Keratinocyte (primary cell): Measurements from ENCODE around the gene ASIC2. TPM values are rescaled to one million over a fixed set of nuclear protein-coding genes. Genes with fewer than 3 reads are reported as not detected.

Experiments used
- DNase-seq: peaks from one replicate; pipeline ENCODE4 v3.0.0-alpha.2; 2011; ENCODE audit warnings: low read depth, missing footprints, low spot score
- FAIRE-seq: peaks from 2 replicates; lab custom pipeline; 2011; peaks lifted over from hg19 to GRCh38; lab: Jason Lieb, UNC
- H2AFZ ChIP-seq: 2 replicates; pipeline ENCODE4 v1.6.0; 2012; ENCODE audit warnings: low read length, control low read depth, inconsistent platforms; ENCODE audit not compliant: control insufficient read depth
- H3K27ac ChIP-seq: 2 replicates; pipeline ENCODE4 v1.5.1; 2011; ENCODE audit warnings: low read length; ENCODE audit not compliant: control insufficient read depth, insufficient read depth
- H3K27me3 ChIP-seq: 3 replicates; pipeline ENCODE4 v1.6.0; 2011; ENCODE audit warnings: low read length; ENCODE audit not compliant: control insufficient read depth, insufficient read depth; ENCODE audit errors: extremely low read depth
- H3K36me3 ChIP-seq, 2 experiments: 2 replicates in 1 of 2; 3 replicates in 1 of 2; pipeline ENCODE4 v1.5.1; 2011; ENCODE audit warnings: low read length in 2 of 2, mild to moderate bottlenecking in 1 of 2; ENCODE audit not compliant: control insufficient read depth in 2 of 2, insufficient read depth in 2 of 2; ENCODE audit errors: extremely low read depth in 1 of 2
- H3K4me1 ChIP-seq: 3 replicates; pipeline ENCODE4 v1.5.1; 2011; ENCODE audit warnings: low read length; ENCODE audit not compliant: control insufficient read depth, insufficient read depth; ENCODE audit errors: extremely low read depth
- H3K4me2 ChIP-seq: 3 replicates; pipeline ENCODE4 v1.6.0; 2011; ENCODE audit warnings: low read depth, low read length; ENCODE audit not compliant: control insufficient read depth, insufficient read depth; ENCODE audit errors: extremely low read depth
- H3K4me3 ChIP-seq, 3 experiments: fragments of 200-600 bp in 1 of 3; sonication (generic) in 1 of 3; 2 replicates in 2 of 3; 3 replicates in 1 of 3; pipeline ENCODE4 v1.5.1; 2011 to 2016; ENCODE audit warnings: low read length in 3 of 3, mild to moderate bottlenecking in 3 of 3, control low read depth in 2 of 3, inconsistent platforms in 1 of 3, low read depth in 1 of 3, mixed read lengths in 1 of 3, mixed run types in 1 of 3, moderate library complexity in 1 of 3; ENCODE audit not compliant: control insufficient read depth in 2 of 3, insufficient read depth in 2 of 3; ENCODE audit errors: extremely low read depth in 1 of 3
- H3K79me2 ChIP-seq: 2 replicates; pipeline ENCODE4 v1.6.0; 2012; ENCODE audit warnings: low read length; ENCODE audit not compliant: control insufficient read depth, insufficient read depth
- H3K9ac ChIP-seq: 3 replicates; pipeline ENCODE4 v1.6.0; 2011; ENCODE audit warnings: low read length; ENCODE audit not compliant: control insufficient read depth, insufficient read depth; ENCODE audit errors: extremely low read depth
- H3K9me1 ChIP-seq: 3 replicates; pipeline ENCODE4 v1.6.0; 2011; ENCODE audit warnings: low read length; ENCODE audit not compliant: control insufficient read depth, insufficient read depth; ENCODE audit errors: extremely low read depth
- H3K9me3 ChIP-seq: 2 replicates; pipeline ENCODE4 v1.5.1; 2012; ENCODE audit warnings: low read depth, low read length; ENCODE audit not compliant: control insufficient read depth
- H4K20me1 ChIP-seq: 3 replicates; pipeline ENCODE4 v1.6.0; 2011; ENCODE audit warnings: low read length; ENCODE audit not compliant: control insufficient read depth, insufficient read depth; ENCODE audit errors: extremely low read depth
- EZH2 ChIP-seq: IDR thresholded peaks from one replicate; pipeline ENCODE4 v1.6.1; 2012; ENCODE audit warnings: inconsistent platforms, mild to moderate bottlenecking, low read length, moderate library complexity
- dilution Hi-C: fragments of 300-500 bp; cut with MboI; formaldehyde crosslinking; loops from one replicate; pipeline ENCODE4 v1.7.0; 2020; ENCODE audit warnings: low sequenced_read_pairs; ENCODE audit not compliant: extremely low pct_ligation_motif_present
- polyA plus RNA-seq, 5 experiments: library from polyadenylated mRNA; depleted of rRNA in 3 of 5; stranded (reverse) in 3 of 5; stranded (forward) in 1 of 5; unstranded in 1 of 5; fragments of >200 nt; gene quantifications; 1 replicate in 1 of 5; 2 replicates in 3 of 5; 3 replicates in 1 of 5; pipeline versions ENCODE4 v1.2.1 to v1.2.3, GENCODE V29; 2011 to 2012; ENCODE audit warnings: missing spikeins in 2 of 5, low read depth in 1 of 5, low replicate concordance in 1 of 5
- TF ChIP-seq, protein P1 (sequence below), 3 experiments: IDR thresholded peaks in 1 of 3; conservative IDR thresholded peaks in 1 of 3; optimal IDR thresholded peaks in 1 of 3; 2 replicates in 2 of 3; 3 replicates in 1 of 3; pipeline versions ENCODE3 to v1.5.1; 2011; ENCODE audit warnings: low read length in 3 of 3, mild to moderate bottlenecking in 3 of 3, moderate library complexity in 2 of 3, control low read depth in 1 of 3, inconsistent platforms in 1 of 3; ENCODE audit not compliant: insufficient read depth in 2 of 3; ENCODE audit errors: extremely low read depth in 1 of 3

Gene ASIC2
- polyA plus RNA-seq, 1 donor (not counting 4 experiments of a cell fraction or from before 2014, with no cell fraction given), result not detected

DNA sequence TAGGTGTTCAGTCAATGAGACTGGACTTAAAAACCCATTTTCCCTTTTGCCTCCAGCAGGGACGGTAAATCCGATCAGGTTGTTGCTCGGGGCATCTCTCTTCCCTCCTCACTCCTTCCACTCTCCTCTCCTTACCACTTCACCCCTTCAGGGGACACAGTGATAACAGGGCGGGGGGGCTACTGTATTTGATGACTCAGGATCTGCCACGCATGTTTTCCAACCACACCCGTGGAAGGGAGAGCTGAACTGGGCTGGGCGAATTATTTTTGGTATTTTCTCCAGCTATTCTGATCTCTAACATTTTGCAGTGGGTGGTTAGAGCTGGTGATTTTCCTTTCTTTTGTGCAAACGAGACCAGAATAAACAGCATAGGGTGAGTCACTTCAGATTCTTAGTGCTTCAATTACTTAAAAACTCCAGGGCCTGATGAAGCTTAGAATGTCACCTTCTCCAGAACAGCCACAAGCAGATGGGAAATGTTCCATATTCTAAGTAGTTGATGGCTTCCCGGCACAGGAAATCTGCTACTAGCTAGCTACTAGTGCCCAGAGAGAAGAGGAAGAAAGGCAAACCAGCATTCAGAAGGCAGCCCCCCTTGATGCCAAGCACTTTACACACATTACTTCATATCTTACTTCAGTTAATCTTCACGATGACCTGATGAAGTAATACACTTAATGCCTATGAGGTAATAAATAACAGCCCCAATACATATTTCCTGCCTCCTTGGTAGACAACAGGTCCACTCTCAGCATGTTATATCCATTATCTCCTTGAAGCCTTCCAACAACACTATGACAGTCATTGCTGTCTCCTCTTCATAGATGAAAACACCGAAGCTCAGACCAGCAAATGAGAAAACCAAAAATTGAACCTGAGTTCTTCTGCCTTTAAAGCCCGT is 74.1 kb downstream of the ASIC2 start:
- H4K20me1 ChIP-seq, result no peaks in the 10 kb centered on the region
- dilution Hi-C loops, result no loop called here
- DNase-seq (no peak), FAIRE-seq (no peak)
- H3K27ac ChIP-seq, result no peak overlapping the region
- no peak overlapping the region for H2AFZ ChIP-seq
- no peaks in the 10 kb centered on the region for H3K4me1 ChIP-seq
- no peak overlapping the region for H3K9ac ChIP-seq
- H3K27me3 ChIP-seq, result no peaks in the 10 kb centered on the region
- H3K4me3 ChIP-seq, result no peak overlapping the region
- no peaks in the 10 kb centered on the region for H3K36me3 ChIP-seq
- H3K9me1 ChIP-seq, result no peaks in the 10 kb centered on the region
- H3K79me2 ChIP-seq, result no peaks in the 10 kb centered on the region
- H3K9me3 ChIP-seq, result no peaks in the 10 kb centered on the region
- TF ChIP-seq, protein P1, sequence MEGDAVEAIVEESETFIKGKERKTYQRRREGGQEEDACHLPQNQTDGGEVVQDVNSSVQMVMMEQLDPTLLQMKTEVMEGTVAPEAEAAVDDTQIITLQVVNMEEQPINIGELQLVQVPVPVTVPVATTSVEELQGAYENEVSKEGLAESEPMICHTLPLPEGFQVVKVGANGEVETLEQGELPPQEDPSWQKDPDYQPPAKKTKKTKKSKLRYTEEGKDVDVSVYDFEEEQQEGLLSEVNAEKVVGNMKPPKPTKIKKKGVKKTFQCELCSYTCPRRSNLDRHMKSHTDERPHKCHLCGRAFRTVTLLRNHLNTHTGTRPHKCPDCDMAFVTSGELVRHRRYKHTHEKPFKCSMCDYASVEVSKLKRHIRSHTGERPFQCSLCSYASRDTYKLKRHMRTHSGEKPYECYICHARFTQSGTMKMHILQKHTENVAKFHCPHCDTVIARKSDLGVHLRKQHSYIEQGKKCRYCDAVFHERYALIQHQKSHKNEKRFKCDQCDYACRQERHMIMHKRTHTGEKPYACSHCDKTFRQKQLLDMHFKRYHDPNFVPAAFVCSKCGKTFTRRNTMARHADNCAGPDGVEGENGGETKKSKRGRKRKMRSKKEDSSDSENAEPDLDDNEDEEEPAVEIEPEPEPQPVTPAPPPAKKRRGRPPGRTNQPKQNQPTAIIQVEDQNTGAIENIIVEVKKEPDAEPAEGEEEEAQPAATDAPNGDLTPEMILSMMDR (optimal IDR thresholded peaks at IDR 0.05 in 1 of 3, IDR thresholded peaks at IDR 0.05 in 1 of 3, conservative IDR thresholded peaks at IDR 0.05 in 1 of 3; ENCODE audit: extremely low read depth in 1 of 3, insufficient read depth in 2 of 3, low read length in 3 of 3), result no peak
- TF ChIP-seq EZH2, result no peak
- H3K4me2 ChIP-seq, result no peak overlapping the region

DNA sequence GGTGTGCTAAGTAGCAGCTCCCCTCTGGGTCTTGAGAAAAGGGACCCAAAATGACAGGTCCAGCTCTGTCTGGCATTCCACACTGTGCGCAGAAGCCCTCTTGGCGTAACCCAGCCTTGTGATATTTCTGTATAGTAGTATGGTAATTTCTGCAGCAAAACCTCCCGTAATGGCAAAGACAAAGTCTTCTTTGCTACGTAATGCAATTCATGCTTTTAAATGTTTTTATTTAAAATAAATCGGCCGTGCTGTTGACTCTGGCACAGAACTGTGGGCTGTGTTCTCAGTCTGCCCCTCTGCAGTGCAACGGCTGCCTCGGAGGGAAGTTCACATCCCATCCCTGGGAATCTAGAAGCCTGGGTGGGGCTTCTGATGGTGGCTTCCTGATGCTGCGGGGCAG is 75.2 kb downstream of the ASIC2 start:
- DNase-seq (no peak), FAIRE-seq (no peak)
- Histone ChIP-seq H3K79me2 (no peaks in the 10 kb centered on the region), H3K9me1 (no peaks in the 10 kb centered on the region), H3K4me1 (no peaks in the 10 kb centered on the region), H3K36me3 (no peaks in the 10 kb centered on the region), H3K9ac (no peak overlapping the region), H2AFZ (no peak overlapping the region), H3K27me3 (no peaks in the 10 kb centered on the region), H4K20me1 (no peaks in the 10 kb centered on the region), H3K4me2 (no peak overlapping the region), H3K9me3 (no peaks in the 10 kb centered on the region), H3K4me3 (no peak overlapping the region), H3K27ac (no peak overlapping the region)
- TF ChIP-seq EZH2, result no peak
- TF ChIP-seq, protein P1 (optimal IDR thresholded peaks at IDR 0.05 in 1 of 3, IDR thresholded peaks at IDR 0.05 in 1 of 3, conservative IDR thresholded peaks at IDR 0.05 in 1 of 3; ENCODE audit: extremely low read depth in 1 of 3, insufficient read depth in 2 of 3, low read length in 3 of 3), result no peak
- dilution Hi-C loops, result no loop called here
